ENCODE data around the gene MLLT3.

MLLT3 gene

DNA sequence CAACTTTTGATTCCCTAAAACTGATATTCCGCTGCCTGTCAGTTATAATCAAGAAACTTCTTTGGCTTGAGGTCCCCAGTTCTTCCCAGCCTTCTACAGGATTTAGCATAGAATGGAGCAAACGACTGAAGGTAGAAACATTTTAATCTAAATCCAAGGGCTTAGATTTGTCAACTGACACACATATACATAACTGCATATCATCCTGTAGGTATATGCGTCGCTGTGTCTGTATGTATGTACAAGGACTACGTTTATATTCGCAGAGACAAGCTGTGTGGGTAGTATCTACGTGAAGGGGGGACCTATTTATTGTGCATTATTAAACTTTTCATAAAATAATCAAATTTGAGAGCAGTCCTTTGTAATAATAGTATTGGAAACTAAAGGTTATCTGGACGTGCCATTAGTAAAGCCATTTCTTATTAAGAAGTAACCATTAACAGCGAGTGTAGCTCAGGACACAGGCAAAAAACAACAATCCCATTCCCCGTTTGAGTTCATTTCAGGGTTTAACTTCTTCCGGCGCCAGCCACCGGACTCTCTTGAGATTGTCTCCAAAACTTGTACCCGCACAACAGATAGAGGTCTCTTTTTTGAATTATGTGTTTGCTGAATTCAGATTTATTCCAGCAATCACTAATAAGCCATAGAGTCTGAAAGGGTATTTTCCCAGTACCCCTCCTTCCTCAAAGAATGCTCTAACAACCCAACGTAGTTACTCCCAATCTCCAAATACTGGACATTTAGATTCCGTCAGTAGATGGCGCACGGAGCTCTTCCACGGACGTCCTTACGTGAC lies 2.1 kb upstream of the MLLT3 start:
- DNase-seq, result peak; percentile 58

DNA sequence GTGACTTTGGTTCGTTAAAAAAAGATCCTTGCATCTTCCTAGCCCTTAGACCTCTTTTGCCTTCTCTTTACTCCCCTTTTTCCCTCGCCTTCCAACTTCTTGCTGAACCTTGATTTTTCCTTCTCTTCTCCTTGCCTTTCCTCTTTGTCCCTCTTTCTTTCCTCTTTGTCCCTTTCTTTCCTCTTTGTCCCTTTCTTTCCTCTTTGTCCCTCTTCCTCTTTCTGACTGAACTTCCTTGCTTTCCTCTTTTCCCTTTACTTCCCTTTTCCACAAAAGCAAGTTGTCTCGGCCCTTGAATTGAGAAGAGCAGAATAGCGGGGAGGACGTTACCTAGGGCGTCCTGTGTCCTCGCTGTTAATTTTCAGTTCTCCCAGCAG lies 1.4 kb upstream of the MLLT3 start:
- no peak for DNase-seq

DNA sequence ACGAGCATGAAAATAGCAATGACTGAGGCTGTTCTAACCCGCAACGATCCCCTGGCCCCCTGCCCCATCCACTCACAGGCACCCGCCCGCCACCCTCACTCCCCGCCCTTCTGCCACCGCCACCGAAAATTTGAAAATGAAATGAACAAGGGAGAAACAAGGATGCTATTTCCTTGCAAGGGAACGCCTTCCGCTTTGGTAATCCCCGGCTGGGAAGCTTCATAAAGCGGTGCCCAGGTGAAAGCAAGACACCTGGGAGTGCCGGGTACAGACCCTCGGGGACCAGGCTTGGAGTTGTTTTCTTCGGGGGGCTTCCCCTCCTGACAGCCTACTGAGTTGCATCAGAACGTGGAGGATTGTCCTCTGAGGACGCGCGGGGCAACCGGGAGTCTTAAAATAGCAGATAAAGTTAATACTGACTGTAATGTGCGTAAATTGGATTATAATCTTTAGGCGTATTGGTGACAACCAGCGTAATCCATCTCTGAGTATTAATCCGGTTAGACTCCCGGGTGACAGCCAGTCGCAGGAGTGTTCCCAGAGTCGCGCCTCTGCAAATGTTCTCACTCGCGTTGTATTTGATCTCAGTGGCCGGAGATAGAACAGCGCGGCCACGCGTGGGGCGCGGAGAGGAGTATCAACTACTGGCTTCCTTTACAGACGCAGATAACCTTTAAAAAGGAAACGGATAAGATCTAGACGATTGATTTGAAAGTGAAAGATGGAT lies 885 bp upstream of the MLLT3 start:
- no peak for DNase-seq

DNA sequence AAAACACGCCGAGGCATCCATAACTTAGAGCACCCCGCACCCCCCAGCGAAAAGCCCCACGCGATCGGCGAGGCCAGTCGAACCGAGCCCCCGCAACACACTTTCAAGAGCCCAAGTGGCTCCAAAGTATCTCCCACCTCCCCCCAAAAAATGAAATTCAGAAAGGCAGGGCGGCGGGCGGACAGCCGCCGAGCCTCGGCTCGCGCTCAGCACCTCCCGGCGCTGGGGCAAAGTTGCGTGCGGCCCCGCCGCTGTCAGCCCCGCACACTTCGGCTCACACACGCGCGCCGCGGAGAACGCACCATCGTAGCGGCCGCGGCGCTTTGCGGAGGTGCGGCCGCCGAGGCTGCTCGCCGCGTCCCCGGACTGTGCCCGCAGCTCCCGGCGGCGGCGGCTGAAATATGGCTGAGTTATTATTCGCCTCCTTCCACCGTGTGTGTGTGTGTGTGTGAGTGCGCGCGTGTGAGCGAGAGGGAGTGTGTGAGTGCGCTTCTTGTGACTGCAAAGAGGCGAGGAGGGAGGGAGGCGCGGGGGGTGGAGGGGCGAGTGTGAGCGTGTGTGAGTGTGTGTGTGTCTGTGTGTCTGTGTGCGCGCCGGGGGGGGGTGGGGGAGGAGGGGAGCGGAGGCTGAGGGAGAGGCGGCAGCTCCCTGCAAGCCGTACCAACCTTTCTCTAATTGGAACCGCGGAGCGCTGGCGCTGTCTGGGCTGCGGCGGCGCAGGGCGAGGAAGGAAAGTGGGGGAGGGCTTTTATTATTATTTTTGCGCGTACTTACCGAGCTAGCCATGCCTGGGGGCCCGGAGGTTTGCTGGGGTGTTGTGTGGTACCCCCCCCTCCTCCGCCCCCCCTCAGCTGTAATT lies 599 bp downstream of the MLLT3 start:
- peak; percentile 42 for DNase-seq

DNA sequence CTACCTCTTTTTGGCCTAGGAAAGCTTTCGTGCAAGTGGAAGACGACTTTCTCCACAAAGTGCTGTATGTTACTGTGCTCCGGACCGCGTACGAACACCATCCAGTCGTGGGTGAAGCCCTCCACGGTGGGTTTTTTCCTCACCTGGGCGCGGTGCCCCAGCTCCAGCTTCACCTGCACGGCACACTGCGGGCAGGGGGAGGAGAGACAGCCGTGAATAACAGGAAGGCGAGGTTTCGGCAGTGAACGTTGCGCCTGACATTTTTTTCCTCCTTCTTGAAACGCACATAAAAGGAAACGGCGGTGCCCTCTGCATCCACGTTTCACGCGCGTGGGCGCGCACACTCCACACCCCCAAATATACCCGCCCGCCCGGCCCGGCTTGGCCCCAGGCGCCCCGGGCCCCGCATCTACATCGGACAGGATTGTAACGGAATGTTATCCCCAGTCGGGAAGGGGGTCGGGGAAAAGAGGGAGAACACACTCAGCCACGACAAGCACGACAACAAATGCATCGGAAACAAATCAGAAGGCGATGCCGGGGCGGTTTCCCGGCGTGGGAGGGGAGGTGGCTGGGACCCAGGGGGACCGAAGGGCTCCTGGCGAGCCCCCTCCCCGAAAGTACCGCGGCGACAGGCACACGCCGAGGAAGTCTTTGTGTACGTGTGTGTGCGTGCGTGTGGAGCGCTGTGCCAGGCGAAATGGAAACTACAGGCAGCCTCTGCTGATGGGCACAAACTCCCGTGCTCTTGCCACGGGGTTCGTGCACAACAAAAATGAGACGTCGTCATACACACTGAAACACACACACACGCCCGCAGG lies 1.4 kb downstream of the MLLT3 start:
- no peak for DNase-seq

DNA sequence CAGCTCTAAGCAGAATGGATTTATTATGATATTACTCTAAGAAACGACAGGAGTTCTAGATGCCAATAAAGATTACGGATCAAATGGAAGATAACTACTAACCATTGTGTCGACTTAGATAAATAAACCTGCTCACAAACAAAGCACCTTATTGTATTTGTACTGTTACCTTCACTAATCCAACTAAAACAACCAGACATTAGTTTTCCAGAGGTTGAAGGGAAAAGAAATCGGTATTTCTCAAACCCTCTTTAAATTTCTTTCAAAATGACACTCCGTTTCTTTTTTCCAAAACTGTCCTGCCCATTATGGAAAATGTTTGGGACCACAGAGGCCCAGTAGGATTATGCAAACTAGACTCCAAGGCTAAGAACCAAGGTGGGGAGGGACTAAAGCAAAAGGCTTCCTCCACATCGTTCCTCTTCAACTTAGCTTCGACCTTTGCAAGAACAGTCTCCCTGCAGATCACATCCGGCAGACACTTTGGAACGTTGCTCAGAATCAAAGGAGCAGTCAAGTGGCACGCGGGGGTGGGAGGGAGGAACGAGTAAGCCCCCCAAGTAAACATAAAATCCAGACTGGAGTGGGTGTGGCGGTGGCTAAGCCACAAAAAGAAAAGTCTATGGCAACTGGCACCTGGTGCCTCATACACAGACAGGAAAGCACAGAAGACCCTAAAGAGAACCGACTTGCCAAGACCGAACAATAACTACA lies 2.7 kb downstream of the MLLT3 start:
- DNase-seq, result peak; percentile 23

DNA sequence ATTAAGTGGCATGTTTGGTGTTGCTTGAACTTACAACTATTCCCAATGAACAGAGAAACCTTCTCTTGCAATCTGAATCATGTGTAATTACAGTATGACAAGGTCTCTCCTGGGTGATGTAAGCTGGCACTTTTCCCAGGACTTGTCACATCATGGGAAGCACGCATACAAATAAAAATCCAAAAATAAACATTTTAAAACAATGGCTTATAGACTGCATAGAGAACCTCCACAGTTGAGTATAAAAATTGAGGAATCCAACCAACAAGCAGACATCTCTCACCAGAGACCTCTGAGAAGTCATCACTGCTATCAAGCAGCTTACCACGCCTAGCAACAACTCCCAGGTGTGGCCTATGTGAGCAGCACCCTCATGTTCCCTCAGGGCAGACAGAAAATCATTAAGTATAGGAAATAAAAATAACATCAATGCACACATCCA lies 3.9 kb downstream of the MLLT3 start:
- DNase-seq, result no peak

DNA sequence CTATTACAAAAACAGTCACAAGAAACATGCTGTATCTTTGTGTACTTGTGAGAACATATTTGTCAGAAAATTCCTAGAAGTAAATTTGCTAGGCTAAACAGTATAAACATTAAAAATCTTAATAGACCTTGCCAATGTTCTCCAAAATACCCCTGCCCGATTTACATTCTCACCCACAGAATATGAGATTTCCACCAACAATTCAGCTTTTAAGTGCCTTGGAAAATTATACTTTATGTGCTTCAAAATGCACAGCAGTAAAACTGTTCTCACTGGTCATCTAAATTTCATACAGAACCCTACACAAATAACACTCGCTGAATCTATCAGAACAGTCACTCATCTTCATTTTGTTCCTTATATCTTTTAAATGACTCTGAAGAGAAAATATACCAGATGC lies 5.5 kb downstream of the MLLT3 start:
- DNase-seq, result no peak

DNA sequence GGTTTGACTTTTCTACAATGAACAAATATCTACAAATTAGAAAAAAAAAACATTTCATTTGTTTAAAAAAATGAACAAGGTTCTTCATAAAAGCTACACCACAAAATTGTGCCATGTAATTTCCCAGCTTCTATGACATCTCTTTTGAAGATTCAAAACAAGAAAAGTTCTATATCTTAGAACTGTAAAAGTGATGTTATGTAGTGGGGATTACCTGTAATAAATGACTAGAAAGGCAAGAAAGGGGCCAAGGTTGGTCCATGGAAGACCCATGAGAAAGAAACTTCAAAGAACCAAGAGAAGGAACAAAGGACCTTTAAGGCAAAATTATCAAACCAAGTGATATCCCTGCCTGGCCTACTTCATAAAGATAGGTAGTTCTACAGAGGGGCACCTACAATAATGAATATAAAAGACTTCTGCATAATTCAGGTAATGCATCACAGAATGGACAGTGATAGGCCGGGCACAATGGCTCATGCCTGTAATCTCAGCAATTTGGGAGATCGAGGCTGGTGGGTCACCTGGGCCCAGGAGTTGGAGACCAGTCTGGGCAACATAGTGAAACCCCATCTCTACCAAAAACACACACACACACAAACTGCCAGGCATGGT lies 7.6 kb downstream of the MLLT3 start:
- DNase-seq, result no peak

DNA sequence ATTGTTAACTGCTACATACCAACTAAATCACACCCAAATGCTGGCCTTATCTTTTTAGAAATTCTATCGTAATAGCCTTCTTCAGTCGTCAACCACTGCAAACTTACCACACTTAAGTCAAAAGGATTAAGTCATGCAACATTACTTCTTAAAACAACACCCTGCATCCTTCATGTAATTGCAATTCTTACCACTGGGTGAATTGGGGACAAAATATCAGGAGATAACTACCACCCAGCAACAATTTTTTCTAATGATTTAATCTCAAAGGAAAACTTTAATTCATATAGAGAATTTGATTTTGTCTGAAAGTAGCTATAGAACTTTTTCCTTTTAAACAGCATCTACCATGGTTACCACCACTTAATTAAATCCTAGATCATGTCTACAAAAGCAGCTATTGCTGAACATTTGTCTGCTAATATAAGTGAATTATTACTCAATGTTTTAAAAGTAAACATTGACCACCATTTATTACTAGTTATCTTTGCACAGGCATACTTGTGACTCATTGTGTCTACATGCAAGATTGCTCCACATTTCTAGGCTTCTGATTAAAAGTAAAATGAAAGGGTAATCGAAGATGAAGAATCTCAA lies 10.5 kb downstream of the MLLT3 start:
- peak; percentile 25 for DNase-seq

DNA sequence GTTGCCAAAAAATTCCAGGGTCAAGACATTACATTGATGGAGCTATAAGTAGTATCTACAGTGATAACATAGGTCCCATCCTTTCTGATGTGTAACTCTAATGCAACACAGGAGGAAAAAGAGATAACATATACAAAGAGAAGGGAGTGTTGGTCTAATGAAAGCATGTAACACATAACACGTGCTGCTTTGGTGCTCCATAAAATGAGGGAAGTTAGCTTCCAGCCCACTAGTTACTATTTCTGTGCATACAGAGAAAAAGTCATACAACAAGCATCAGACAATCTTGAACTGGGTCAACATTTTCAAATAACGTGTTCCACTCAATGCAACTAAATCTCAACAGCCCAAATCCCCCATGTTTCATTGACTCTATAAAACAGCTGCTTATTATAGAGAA lies 11.7 kb downstream of the MLLT3 start:
- peak; percentile 55 for DNase-seq

DNA sequence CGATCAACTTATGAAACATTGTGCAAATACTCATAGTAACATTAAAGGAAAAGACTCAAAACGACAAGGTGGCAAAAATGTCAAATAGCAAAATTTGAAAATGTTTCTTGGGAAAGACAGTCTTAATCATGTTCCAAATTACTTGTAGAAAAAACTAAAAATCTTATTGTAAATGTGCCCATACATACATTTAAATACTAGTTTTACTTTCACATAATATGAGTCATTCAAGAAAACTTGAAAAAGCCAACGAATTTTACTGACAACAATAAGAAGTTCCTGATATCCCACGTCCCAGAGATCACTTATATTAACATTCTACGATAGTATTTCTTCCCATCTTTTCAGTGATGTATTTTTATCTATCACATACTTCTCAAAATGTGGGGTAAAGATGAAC lies 13.7 kb downstream of the MLLT3 start:
- no peak for DNase-seq

DNA sequence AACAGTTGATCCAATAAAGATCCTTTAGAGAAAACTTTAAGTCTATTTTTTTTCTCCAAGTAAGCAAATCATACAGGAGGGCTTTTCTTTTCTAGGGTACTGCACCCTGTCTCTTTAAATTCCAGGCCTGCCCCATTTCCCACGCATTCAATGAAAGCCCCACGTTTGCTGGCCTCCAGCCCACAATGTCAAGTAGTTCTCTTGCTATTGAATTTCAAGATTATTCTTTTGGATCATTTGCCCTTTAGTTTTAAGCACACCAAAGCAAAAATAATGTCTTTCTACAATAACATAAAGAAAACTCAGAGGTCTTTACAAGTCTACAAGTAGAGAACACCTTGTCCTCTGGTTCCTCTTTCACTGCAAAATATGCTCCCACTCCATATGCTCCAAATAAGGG lies 15.6 kb downstream of the MLLT3 start:
- DNase-seq, result no peak

DNA sequence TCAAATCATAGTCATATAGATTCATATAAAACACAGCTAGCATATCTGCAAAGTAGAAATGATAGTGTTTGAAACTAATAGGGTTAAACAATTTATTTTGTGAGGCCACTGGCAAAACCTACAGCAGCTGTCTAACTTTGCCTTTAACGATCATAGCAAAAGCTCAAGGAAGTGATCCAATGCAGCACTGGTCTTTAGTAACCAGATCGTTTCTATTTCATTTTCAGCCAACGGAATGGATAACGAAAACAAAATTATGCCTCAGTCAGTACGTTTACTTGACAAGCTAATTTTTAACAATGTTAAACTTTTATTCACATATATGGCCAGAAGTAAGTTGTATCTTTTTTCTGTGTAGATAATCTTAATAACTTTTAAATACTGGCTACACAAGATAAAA lies 17.7 kb downstream of the MLLT3 start:
- no peak for DNase-seq

DNA sequence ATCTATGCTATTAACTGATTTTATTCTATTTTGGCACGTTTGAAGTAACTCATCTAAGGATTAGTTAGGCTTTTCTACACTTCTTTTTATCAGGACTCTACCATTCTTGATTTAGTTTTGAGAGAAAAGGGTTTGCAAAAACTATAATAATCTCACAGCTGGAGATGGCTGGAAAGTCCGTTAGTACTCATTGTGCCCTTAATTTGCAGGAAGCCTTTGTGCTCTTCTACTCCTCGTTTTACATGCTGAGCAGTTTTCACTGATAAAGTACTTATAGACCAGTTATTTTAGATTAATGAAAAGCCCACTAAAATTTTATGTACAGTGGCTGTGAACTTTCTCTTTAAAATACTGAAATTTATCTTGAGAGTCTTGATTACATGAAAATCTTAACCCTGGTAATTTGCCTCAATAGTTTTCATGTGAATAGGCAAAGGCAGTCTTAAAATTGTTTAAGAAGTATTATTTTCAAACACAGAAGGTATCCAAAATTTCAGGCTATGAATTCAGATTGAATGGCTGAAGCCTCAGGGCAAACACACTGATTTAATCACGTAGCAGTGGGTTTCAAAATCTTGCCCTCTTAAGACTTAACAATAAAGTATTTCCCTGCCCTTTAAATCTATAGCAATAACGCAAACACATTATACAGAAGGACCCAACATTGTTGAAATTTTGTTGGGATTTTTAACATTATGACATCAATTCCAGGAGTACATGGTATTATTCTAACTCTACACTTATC lies 18.6 kb downstream of the MLLT3 start:
- no peak for DNase-seq

DNA sequence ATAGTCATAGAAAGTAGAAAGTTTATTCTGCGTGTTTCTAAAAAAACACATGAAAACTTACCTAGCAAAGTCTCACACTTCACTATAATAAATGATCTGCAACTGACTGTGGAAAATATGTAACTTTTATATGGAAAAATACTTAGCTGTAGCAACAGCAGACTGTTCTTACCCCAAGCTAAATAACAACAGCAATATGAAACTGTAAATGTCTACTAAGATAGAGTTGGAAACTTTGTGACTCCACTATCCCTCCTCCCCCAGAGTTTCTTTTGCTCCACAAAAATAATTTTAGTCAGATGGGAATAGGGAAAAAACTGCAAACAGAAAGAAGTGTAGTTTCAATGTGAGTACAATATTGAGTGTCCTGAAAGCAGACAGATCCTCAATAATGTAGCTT lies 21.0 kb downstream of the MLLT3 start:
- DNase-seq, result no peak

DNA sequence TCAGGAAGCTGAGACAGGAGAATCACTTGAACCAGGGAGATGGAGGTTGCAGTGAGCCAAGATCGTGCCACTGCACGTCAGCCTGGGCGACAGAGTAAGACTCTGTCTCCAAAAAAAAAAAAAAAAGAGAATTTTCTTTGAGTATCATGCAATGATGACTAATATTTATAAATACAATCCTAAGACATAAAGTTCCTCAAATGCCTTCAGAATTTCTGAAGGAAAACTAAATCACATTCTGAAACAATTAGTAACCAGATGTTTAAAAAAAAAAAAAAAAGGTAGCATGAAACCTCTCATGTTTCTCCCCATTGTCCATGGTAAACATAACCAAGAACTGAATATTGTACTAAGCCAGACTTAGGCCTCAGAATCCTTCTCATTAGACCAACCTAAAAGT lies 23.1 kb downstream of the MLLT3 start:
- DNase-seq, result no peak

DNA sequence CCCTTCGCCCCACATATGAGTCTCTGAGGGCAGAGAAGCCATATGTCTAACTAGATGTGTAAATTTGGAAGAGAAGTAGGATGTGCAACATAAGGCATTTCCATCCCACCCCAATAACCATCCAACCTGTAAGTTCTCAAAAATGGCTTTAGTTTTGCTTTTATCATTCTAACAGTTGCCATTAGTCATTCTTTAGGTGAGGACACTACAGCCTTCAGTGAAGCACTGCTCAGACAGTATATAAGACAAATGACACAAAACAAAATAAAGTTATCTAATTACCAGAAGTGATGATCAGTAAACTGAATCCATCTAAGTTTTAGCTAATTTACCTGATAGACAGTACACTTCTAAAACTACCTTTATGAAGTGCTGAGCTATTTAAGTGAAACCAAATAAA lies 23.9 kb downstream of the MLLT3 start:
- DNase-seq, result no peak

DNA sequence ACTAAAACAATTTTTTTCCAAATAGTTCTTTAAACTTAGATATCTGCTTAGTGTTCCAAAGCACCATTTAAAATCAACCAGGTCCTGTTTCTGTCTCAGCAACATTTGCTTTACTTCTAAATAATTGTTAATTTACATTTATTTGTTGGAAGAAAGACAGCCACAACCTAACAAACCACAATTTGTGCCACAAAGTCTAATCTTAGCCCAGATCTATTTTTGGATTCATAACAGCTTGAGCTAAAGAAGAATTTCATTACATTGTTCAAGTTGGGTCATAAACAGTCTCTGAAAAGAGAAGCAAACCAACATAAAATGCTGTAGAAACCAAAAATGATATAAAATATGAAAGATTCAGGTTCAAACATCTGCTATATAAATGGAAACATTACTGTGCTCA lies 24.4 kb downstream of the MLLT3 start:
- no peak for DNase-seq

DNA sequence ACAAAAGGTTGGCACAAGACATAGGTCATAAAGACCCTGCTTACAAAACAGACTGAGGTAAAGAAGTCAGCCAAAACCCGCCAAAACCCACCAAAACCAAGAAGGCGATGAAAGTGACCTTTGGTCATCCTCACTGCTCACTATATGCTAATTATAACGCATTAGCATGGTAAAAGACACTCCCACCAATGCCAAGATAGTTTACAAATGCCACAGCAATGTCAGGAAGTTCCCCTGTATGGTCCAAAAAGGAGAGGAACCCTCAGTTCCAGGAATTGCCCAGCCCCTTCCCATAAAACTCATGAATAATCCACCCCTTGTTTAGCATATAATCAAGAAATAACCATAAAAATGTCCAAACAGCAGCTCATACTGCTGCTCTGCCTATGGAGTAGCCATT lies 27.7 kb downstream of the MLLT3 start:
- no peak for DNase-seq

Data from GF-D8 (cell line).